ACC112 (cell line): ENCODE results near the gene TMEM179B.
"Not testable (repeated sequence)": the region's sequence is repeated elsewhere in the genome, so short reads cannot be mapped to it uniquely, and the experiment has no call there.

Source experiments
- H2AFZ ChIP-seq: fragments of 200-600 bp; sonication (generic); one replicate; pipeline ENCODE4 v1.6.0; 2017; ENCODE audit warnings: antibody characterized with exemption, low read length; ENCODE audit not compliant: unreplicated experiment
- H3K27ac ChIP-seq: fragments of 200-600 bp; sonication (generic); 2 replicates; pipeline ENCODE4 v1.5.1; 2014; ENCODE audit warnings: low read depth, mild to moderate bottlenecking, antibody characterized with exemption, low read length, moderate library complexity
- H3K27me3 ChIP-seq: fragments of 200-600 bp; sonication (generic); 2 replicates; pipeline ENCODE4 v1.6.1; 2014; ENCODE audit warnings: mild to moderate bottlenecking, antibody characterized with exemption, low read length, moderate library complexity, mixed read lengths; ENCODE audit not compliant: insufficient read depth
- H3K36me3 ChIP-seq: fragments of 200-600 bp; sonication (generic); 2 replicates; pipeline ENCODE4 v1.6.1; 2016; ENCODE audit warnings: mild to moderate bottlenecking, antibody characterized with exemption, low read length, moderate library complexity, mixed read lengths; ENCODE audit not compliant: insufficient read depth
- H3K4me1 ChIP-seq: fragments of 200-600 bp; sonication (generic); one replicate; pipeline ENCODE4 v1.6.1; 2016; ENCODE audit warnings: low read length, mixed read lengths; ENCODE audit not compliant: insufficient read depth, unreplicated experiment, control insufficient read depth
- H3K4me3 ChIP-seq: fragments of 200-600 bp; sonication (generic); 2 replicates; pipeline ENCODE4 v1.5.1; 2014; ENCODE audit warnings: mild to moderate bottlenecking, low read depth, low read length
- H3K79me2 ChIP-seq: fragments of 200-600 bp; sonication (generic); one replicate; pipeline ENCODE4 v1.6.0; 2016; ENCODE audit warnings: low read length; ENCODE audit not compliant: control insufficient read depth, unreplicated experiment, insufficient read depth

TMEM179B gene

DNA sequence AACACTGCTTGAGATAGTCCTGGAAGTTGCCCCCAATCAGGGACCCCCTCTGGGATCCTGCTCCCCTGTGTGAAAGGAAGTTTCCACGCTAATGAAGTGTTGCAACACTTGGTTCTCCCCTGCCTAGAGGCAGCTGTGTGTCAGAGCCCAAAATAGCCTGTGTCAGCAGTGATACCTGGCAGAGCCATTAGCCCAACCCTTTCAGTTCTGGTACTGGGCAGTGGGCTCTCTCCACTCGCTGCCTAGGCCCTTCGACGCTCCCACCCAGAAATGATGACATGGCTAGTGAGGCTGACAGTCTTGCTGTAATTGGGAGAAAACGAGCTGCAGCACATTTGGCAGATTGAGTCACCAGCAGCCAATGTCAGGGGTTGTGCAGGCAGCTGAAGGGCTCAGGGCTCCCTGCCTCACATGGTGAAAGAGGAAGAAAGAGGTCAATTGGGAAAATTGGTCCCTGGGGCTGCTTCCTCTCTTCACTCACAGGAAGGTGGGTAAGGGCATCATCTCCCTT lies 19.5 kb downstream of the TMEM179B start:
- Histone ChIP-seq H3K36me3 (peaks cover 15% of the 10 kb centered on the region), H3K27ac (peak overlapping the region; percentile 16), H3K4me3 (no peak overlapping the region), H3K27me3 (no peaks in the 10 kb centered on the region), H3K79me2 (peaks cover 32% of the 10 kb centered on the region), H2AFZ (no peak overlapping the region), H3K4me1 (peaks cover 22% of the 10 kb centered on the region)

GRCh38 chr11:62810748-62811147 lies 23.5 kb downstream of the TMEM179B start:
- Histone ChIP-seq H3K4me3 (no peak overlapping the region), H3K27me3 (no peaks in the 10 kb centered on the region), H3K79me2 (no peaks in the 10 kb centered on the region), H3K36me3 (peaks cover under 1% of the 10 kb centered on the region), H3K4me1 (peaks cover 13% of the 10 kb centered on the region), H2AFZ (no peak overlapping the region), H3K27ac (no peak overlapping the region)

- H3K27me3 ChIP-seq: no peaks in the 10 kb centered on the region
- no peak overlapping the region for H2AFZ ChIP-seq
- H3K4me3 ChIP-seq: no peak overlapping the region
- H3K79me2 ChIP-seq: no peaks in the 10 kb centered on the region
- peaks cover 7% of the 10 kb centered on the region for H3K36me3 ChIP-seq
- no peak overlapping the region for H3K27ac ChIP-seq
- H3K4me1 ChIP-seq: peaks cover 5% of the 10 kb centered on the region
Observed at GRCh38 chr11:62811659-62812058, 24.5 kb downstream of the TMEM179B start.

GRCh38 chr11:62816557-62816956 lies 29.4 kb downstream of the TMEM179B start:
- no peaks in the 10 kb centered on the region for H3K4me1 ChIP-seq
- H3K27ac ChIP-seq: no peak overlapping the region
- H3K36me3 ChIP-seq: peaks cover 13% of the 10 kb centered on the region
- no peaks in the 10 kb centered on the region for H3K79me2 ChIP-seq
- H2AFZ ChIP-seq: no peak overlapping the region
- no peaks in the 10 kb centered on the region for H3K27me3 ChIP-seq
- no peak overlapping the region for H3K4me3 ChIP-seq

DNA sequence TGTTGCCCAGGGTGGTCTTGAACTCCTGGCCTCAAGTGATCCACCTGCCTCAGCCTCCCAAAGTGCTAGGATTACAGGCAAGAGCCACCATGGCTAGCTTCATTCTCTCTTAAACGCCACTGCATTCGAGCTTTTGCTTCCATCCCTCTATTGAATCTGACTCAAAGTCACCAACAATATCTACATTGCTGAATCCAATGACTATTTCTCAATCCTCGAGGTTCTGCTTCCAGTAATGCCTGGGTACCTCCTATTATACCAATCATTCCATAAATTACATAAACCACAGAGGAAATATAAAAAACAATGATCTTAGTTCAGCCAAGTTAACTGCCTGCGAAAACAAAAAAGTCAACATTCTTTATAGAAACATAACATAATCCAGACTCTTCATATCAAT lies 29.9 kb downstream of the TMEM179B start:
- Histone ChIP-seq H3K27ac (no peak overlapping the region), H3K27me3 (no peaks in the 10 kb centered on the region), H2AFZ (no peak overlapping the region), H3K79me2 (no peaks in the 10 kb centered on the region), H3K36me3 (peaks cover 13% of the 10 kb centered on the region), H3K4me3 (no peak overlapping the region), H3K4me1 (no peaks in the 10 kb centered on the region)

DNA sequence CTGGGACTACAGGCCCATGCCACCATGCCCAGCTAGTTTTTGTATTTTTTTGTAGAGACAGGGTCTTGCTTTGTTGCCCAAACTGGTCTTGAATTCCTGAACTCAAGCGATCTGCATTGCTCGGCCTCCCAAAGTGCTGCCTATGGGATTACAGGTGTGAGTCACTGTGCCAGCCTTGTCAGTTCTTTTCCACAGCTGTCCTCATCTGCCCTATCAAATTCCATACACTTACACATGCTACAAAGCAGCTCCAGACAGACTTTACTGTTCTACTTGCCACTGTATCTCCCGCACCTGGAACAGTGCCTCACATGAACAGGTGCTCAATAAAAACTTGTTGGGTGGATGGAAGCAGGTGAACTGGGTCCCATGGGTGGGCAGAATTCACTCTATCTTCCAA lies 36.5 kb downstream of the TMEM179B start:
- H3K27ac ChIP-seq: no peak overlapping the region
- H3K4me3 ChIP-seq: no peak overlapping the region
- no peak overlapping the region for H2AFZ ChIP-seq
- H3K4me1 ChIP-seq: no peaks in the 10 kb centered on the region
- no peaks in the 10 kb centered on the region for H3K27me3 ChIP-seq
- peaks cover 20% of the 10 kb centered on the region for H3K36me3 ChIP-seq
- H3K79me2 ChIP-seq: peaks cover 15% of the 10 kb centered on the region

GRCh38 chr11:62828130-62828529 lies 40.9 kb downstream of the TMEM179B start:
- not testable (repeated sequence) for H3K27me3 ChIP-seq, H3K27ac ChIP-seq, H2AFZ ChIP-seq, H3K4me3 ChIP-seq, H3K4me1 ChIP-seq
- H3K79me2 ChIP-seq: peaks cover 42% of the 10 kb centered on the region
- peaks cover 20% of the 10 kb centered on the region for H3K36me3 ChIP-seq

DNA sequence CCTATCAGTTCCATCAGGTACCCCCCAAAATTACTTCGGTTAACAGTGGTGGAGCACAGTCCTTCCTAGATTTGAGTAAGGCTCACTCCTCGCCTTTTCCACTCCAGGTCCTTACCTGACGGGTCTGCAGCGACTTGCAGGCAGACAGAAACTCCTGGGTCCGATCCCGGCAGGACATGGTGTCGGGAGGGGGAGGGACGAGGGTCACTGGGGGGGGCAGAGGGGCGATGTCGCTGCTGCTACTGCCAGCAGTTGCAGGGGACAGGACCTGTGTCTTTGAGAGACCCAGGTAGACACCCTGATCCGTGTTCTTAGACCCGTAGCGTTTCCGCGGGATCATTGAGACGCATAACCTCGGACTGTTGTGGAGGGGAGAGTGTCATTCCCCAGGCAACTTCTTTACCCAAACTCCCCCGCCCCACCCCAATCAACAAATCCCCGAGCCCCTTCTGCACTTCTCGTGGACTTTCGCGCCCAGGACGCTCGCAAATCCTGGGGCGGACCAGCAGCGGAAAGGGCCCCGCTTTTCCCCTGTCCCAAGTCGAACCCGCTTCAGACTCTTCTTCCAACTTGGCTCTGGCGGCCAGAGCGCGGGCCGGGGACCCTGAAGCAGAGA lies 43.8 kb downstream of the TMEM179B start:
- H3K36me3 ChIP-seq: 0 out of 2 replicates have a peak, but pooled peaks cover 2% of the 10 kb centered on the region

DNA sequence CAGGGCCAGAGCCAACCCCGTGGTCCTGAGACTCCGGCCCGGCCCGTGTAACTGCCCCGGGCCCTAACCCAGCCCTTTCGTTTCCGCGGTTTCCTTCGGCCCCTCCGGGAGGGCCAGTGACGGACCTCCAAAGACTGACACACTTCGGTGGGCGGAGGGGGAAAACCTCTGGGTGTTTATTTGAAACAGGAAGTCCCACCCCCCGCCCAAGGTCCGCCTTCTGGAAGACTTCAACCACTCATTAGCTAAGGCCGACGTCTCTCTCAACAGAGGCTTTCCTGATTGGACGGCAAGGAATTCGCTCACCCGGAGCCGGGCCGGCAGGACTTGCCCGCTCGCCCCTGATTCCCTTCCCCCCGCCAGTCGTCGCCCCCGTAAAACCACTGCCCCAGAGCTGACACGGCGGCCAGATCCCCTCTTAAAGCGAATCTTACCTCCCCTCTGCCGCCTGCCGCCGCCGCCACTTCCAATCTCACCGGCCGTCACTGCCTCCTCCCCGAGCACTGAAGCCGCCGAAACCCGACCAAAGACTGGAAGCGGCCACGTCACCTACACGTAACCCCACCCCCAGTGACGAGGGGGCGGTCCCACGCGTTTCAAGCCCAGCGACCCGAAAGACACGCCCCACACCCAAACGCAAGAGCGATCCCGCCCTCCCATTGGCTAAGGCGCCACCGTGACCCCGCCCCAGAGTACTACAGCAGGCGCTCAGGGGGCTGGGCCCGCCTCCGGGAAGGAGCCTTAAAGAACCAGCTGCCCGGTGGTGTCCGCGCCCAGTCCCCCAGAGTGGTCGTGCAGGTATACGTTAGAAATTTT lies 44.5 kb downstream of the TMEM179B start, which contains the start of gene STX5:
TSS of gene STX5 (minus strand) at position 532 of the 816 bp plus-strand sequence. CDS start 808 bp downstream, outside the sequence.
- H3K4me3 ChIP-seq: peak within 1 kb of the TSS; percentile 97
- peaks cover 46% of the 10 kb centered on the region for H3K79me2 ChIP-seq
- no peaks in the 10 kb centered on the region for H3K27me3 ChIP-seq
- 0 out of 2 replicates have a peak, but pooled peaks cover 2% of the 10 kb centered on the region for H3K36me3 ChIP-seq
- peaks cover 13% of the 10 kb centered on the region for H3K4me1 ChIP-seq
- H2AFZ ChIP-seq: peak within 1 kb of the TSS; percentile 58
- H3K27ac ChIP-seq: peak within 1 kb of the TSS; percentile 86

More for the DNA sequence above, 43.8 kb downstream of the TMEM179B start:
- peak overlapping the region; percentile 97 for H3K4me3 ChIP-seq
- H3K27ac ChIP-seq: peak overlapping the region; percentile 86
- peaks cover 13% of the 10 kb centered on the region for H3K4me1 ChIP-seq
- peak overlapping the region; percentile 39 for H2AFZ ChIP-seq
- H3K27me3 ChIP-seq: no peaks in the 10 kb centered on the region
- peaks cover 46% of the 10 kb centered on the region for H3K79me2 ChIP-seq

- Histone ChIP-seq H3K79me2 (peaks cover 40% of the 10 kb centered on the region), H3K27ac (peak within 1 kb of the TSS; percentile 86), H3K36me3 (no peaks in the 10 kb centered on the region), H3K4me1 (peaks cover 13% of the 10 kb centered on the region), H3K27me3 (no peaks in the 10 kb centered on the region), H3K4me3 (peak within 1 kb of the TSS; percentile 97), H2AFZ (peak within 1 kb of the TSS; percentile 58)
Observed at GRCh38 chr11:62832336-62833234, 45.4 kb downstream of the TMEM179B start, which contains the start of gene TEX54. TSS of gene TEX54 (minus strand) at chr11:62832841.
